ENCODE measurements around the gene RNF13. TPM values are rescaled to one million over a fixed set of nuclear protein-coding genes. Genes with fewer than 3 reads are reported as not detected.

RNF13 gene
- total RNA-seq, 3 donors from 2014 or later, result 52.6 to 85.0 (median 64.9) TPM

DNA sequence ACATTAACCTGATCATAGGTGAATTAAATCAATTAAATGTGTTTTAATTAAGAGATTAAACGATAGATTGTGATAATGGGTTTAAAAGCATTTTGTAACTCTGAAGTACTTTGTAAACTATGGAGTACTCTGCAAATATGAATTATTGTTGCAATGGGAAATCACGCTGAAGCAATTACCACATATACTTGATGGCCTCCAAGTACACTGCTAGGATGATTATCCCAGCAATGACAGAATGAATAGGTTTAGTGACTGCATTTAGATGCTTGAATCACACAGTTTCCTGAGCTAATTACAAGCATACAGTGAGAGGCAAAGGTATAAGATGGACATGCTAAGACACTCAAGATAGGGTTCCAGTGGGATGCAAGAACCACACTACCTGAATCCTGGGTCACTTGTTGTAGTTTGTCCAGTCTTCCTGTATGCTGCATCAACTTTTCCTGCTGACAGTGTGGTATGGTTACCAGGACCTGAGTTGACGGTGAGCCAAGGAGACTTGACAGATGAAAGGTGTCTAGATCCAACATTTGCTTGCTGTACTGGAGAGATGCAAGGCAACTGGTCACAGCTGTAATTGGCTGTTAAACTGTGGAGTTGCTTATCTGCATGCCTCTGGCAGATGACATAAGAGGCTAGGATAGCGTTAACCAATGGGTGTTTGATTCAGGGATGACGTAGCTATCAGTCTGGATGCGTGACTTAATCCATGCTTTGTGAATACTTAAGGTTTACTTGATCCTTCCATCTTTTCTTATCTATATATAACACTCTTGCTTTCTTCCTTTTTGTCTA is 38.0 kb downstream of the RNF13 start:
- TF ChIP-seq, protein P1, sequence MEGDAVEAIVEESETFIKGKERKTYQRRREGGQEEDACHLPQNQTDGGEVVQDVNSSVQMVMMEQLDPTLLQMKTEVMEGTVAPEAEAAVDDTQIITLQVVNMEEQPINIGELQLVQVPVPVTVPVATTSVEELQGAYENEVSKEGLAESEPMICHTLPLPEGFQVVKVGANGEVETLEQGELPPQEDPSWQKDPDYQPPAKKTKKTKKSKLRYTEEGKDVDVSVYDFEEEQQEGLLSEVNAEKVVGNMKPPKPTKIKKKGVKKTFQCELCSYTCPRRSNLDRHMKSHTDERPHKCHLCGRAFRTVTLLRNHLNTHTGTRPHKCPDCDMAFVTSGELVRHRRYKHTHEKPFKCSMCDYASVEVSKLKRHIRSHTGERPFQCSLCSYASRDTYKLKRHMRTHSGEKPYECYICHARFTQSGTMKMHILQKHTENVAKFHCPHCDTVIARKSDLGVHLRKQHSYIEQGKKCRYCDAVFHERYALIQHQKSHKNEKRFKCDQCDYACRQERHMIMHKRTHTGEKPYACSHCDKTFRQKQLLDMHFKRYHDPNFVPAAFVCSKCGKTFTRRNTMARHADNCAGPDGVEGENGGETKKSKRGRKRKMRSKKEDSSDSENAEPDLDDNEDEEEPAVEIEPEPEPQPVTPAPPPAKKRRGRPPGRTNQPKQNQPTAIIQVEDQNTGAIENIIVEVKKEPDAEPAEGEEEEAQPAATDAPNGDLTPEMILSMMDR (IDR thresholded peaks at IDR 0.05), result no peak
- Histone ChIP-seq H3K36me3 (ENCODE audit: low read depth) (no peaks in the 10 kb centered on the region), H3K9me3 (no peaks in the 10 kb centered on the region), H3K4me1 (ENCODE audit: low read depth) (no peaks in the 10 kb centered on the region), H3K4me3 (no peak overlapping the region)
- no peak for ATAC-seq
- intact Hi-C loops (cut with DNase I, micrococcal nuclease), result no loop called here
- DNase-seq, result no peak

GRCh38 chr3:149858911-149859310 is 45.9 kb downstream of the RNF13 start:
- DNase-seq (no peak), ATAC-seq (no peak)
- TF ChIP-seq, protein P1 (IDR thresholded peaks at IDR 0.05), result no peak
- Histone ChIP-seq H3K4me1 (ENCODE audit: low read depth) (no peaks in the 10 kb centered on the region), H3K36me3 (ENCODE audit: low read depth) (no peaks in the 10 kb centered on the region), H3K4me3 (no peak overlapping the region), H3K9me3 (no peaks in the 10 kb centered on the region)
- intact Hi-C loops (cut with DNase I, micrococcal nuclease), result no loop called here

DNA sequence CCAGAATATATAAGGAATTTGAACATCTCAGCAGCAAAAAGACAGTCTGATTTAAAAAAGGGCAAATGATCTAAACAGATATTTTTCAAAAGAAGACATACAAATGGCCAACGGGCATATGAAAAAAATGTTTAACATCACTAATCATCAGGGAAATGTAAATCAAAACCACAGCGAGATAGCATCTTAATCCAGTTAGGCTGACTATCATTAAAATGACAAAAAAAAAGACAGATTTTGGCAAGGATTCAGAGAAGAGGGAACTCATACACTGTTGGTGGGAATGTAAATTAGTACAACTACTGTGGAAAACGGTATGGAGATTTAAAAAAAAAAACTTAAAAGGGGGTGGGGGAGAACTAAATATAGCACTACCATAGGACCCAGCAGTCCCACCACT is 47.9 kb downstream of the RNF13 start:
- Histone ChIP-seq H3K4me3 (no peak overlapping the region), H3K36me3 (ENCODE audit: low read depth) (no peaks in the 10 kb centered on the region), H3K9me3 (no peaks in the 10 kb centered on the region), H3K4me1 (ENCODE audit: low read depth) (no peaks in the 10 kb centered on the region)
- no peak for DNase-seq
- TF ChIP-seq, protein P1 (IDR thresholded peaks at IDR 0.05), result no peak
- intact Hi-C loops (cut with DNase I, micrococcal nuclease), result no loop called here
- no peak for ATAC-seq

GRCh38 chr3:149867563-149867962 is 54.5 kb downstream of the RNF13 start:
- H3K4me3 ChIP-seq, result no peak overlapping the region
- H3K36me3 ChIP-seq (ENCODE audit: low read depth), result no peaks in the 10 kb centered on the region
- DNase-seq (no peak), ATAC-seq (no peak)
- H3K4me1 ChIP-seq (ENCODE audit: low read depth), result no peaks in the 10 kb centered on the region
- intact Hi-C loops (cut with DNase I, micrococcal nuclease), result no loop called here
- H3K9me3 ChIP-seq, result peaks cover 7% of the 10 kb centered on the region
- TF ChIP-seq, protein P1 (IDR thresholded peaks at IDR 0.05), result no peak

- TF ChIP-seq, protein P1 (IDR thresholded peaks at IDR 0.05), result no peak
- intact Hi-C loops (cut with DNase I, micrococcal nuclease), result no loop called here
- Histone ChIP-seq H3K36me3 (ENCODE audit: low read depth) (no peaks in the 10 kb centered on the region), H3K4me3 (no peak overlapping the region), H3K9me3 (peaks cover 7% of the 10 kb centered on the region), H3K4me1 (ENCODE audit: low read depth) (no peaks in the 10 kb centered on the region)
- no peak for DNase-seq
- no peak for ATAC-seq
Observed at GRCh38 chr3:149871855-149872254, 58.8 kb downstream of the RNF13 start.

Measured in mucosa of descending colon (tissue), 3 donors.